ENCODE data around the gene ZNF763. TPM values are rescaled to one million over a fixed set of nuclear protein-coding genes. Genes with fewer than 3 reads are reported as not detected.
"Not testable (repeated sequence)": the region's sequence is repeated elsewhere in the genome, so short reads cannot be mapped to it uniquely, and the experiment has no call there.

ZNF763 gene
- 1 to 10 TPM; 2.3 to 5.9 TPM for total RNA-seq

GRCh38 chr19:11964858-11965645 is at the start of gene ZNF763:
Gene ZNF763, plus strand, starts transcription at chr19:11965040. Its CDS starts 169 bp downstream, at chr19:11965209.
- peak; percentile 80 for ATAC-seq (ENCODE audit: insufficient number of reproducible peaks, low FRiP score, low read depth)
- Histone ChIP-seq H3K36me3 (peaks cover 2% of the 10 kb centered on the region), H3K27ac (peak within 1 kb of the TSS; percentile 86 to 93), H3K4me3 (peak within 1 kb of the TSS; percentile 84), H3K4me1 (ENCODE audit: control insufficient read depth in 1 of 2, low read depth in 2 of 2) (peaks cover 10 to 22% of the 10 kb centered on the region in 2 donors), H3K27me3 (replicated peaks; ENCODE audit: insufficient read depth) (no peaks in the 10 kb centered on the region), H3K9me3 (no peaks in the 10 kb centered on the region)
- peak; percentile 82 for DNase-seq (ENCODE audit: low spot score)
- no peak for TF ChIP-seq CTCF (IDR thresholded peaks at IDR 0.05)

DNA sequence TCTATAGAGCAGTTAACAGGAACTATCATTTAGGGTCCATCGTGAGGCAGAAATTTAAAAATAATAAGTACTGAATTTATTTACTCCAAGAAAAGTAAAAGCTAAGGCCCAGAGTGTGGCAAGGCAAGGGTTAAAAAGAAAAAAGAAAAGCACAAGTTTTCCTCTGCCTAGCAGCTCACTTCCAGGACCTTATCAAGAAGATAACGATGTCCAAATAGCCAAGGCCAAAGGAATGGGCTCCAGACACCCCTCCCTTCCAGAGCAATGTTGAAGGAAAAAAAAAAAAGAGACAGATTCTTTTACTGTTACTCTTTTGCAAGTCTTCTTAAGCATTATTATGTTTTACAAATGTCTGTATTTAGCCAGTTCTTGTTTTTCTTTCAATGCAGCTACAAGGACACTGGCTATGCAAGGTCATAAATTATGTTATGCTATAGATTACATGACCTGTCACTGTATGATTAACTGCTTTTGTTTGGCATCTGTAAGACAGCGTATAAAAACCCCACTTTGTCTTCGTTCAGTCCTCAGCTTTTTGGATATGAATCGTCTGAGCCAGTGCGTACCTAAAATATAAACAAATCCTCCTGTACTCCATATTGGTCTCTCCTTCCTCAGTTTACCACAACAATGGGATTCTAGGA is 42.9 kb upstream of the ZNF763 start:
- H3K36me3 ChIP-seq: no peaks in the 10 kb centered on the region
- no peaks in the 10 kb centered on the region for H3K27me3 ChIP-seq (replicated peaks; ENCODE audit: insufficient read depth)
- H3K4me3 ChIP-seq: no peak overlapping the region
- DNase-seq (ENCODE audit: low spot score): no peak
- no peak for TF ChIP-seq CTCF (IDR thresholded peaks at IDR 0.05)
- peaks cover 10 to 23% of the 10 kb centered on the region in 2 donors for H3K4me1 ChIP-seq (ENCODE audit: control insufficient read depth in 1 of 2, low read depth in 2 of 2)
- H3K27ac ChIP-seq: no peak overlapping the region
- no peak for ATAC-seq (ENCODE audit: insufficient number of reproducible peaks, low FRiP score, low read depth)
- H3K9me3 ChIP-seq: no peaks in the 10 kb centered on the region

- DNase-seq (ENCODE audit: low spot score): peak; percentile 94
- no peak for TF ChIP-seq CTCF (IDR thresholded peaks at IDR 0.05)
- peak within 1 kb of the TSS; percentile 86 for H3K4me3 ChIP-seq
- H3K27me3 ChIP-seq (replicated peaks; ENCODE audit: insufficient read depth): no peaks in the 10 kb centered on the region
- H3K4me1 ChIP-seq (ENCODE audit: control insufficient read depth in 1 of 2, low read depth in 2 of 2): peaks cover 10 to 25% of the 10 kb centered on the region in 2 donors
- peaks cover 3% of the 10 kb centered on the region for H3K36me3 ChIP-seq
- no peaks in the 10 kb centered on the region for H3K9me3 ChIP-seq
- H3K27ac ChIP-seq: peak within 1 kb of the TSS; percentile 80 to 87
- ATAC-seq (ENCODE audit: insufficient number of reproducible peaks, low FRiP score, low read depth): peak; percentile 94
Measured at GRCh38 chr19:11924886-11925650, 39.8 kb upstream of the ZNF763 start, which contains the start of gene ZNF700. Gene ZNF700, plus strand, starts transcription at chr19:11925107. Its CDS starts 104 bp downstream, at chr19:11925211.

DNA sequence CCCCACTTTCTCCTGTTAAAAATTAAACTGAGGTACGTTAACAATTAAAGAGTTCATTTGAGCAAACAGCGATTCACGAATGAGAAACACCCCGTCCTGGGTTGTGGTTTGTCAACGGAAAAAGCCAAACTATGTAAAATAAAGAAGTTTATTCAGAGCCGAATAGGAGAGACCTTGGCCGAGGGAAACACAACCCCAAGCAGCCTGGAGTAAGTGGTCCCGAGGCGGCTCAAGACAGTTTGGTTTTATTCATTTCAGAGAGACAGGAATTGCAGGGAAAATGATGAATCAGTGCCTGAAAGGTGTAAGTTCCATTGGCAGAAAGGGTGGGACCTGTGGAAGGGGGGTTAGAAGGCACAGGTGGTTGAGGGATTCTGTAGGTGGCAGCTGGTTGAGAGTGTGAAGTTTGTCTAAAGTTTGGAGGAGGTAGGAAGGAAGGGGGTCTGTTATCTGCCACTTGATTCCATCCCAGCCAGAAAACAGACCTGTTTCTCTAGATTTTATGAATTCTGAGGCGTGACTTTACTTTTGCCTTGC is 39.1 kb upstream of the ZNF763 start:
- not testable (repeated sequence) for H3K27me3 ChIP-seq (replicated peaks; ENCODE audit: insufficient read depth); ATAC-seq (ENCODE audit: insufficient number of reproducible peaks, low FRiP score, low read depth); H3K9me3 ChIP-seq; H3K36me3 ChIP-seq; DNase-seq (ENCODE audit: low spot score)
- Histone ChIP-seq H3K4me1 (ENCODE audit: control insufficient read depth in 1 of 2, low read depth in 2 of 2) (peaks cover 10 to 25% of the 10 kb centered on the region in 2 donors), H3K27ac (peak overlapping the region; percentile 80 to 87), H3K4me3 (peak overlapping the region; percentile 86)

GRCh38 chr19:11927227-11927626 is 37.6 kb upstream of the ZNF763 start:
- H3K27ac ChIP-seq: no peak overlapping the region
- no peak overlapping the region for H3K4me3 ChIP-seq
- peaks cover 10 to 25% of the 10 kb centered on the region in 2 donors for H3K4me1 ChIP-seq (ENCODE audit: control insufficient read depth in 1 of 2, low read depth in 2 of 2)
- H3K36me3 ChIP-seq: peaks cover 4% of the 10 kb centered on the region
- ATAC-seq (ENCODE audit: insufficient number of reproducible peaks, low FRiP score, low read depth): no peak
- TF ChIP-seq CTCF (IDR thresholded peaks at IDR 0.05): no peak
- no peaks in the 10 kb centered on the region for H3K9me3 ChIP-seq
- DNase-seq (ENCODE audit: low spot score): no peak
- no peaks in the 10 kb centered on the region for H3K27me3 ChIP-seq (replicated peaks; ENCODE audit: insufficient read depth)

Data from thoracic aorta (tissue), 2 donors.